GM19372 (cell line): ENCODE measurements around the gene BCAT1.

Experiments used
- ATAC-seq: cut with Tn5 transposase; IDR thresholded peaks from one replicate; pipeline ENCODE4 v1.9.1; 2021; ENCODE audit warnings: mild to moderate bottlenecking, low read depth, moderate library complexity; ENCODE audit not compliant: unreplicated experiment

The BCAT1 gene, protein sequence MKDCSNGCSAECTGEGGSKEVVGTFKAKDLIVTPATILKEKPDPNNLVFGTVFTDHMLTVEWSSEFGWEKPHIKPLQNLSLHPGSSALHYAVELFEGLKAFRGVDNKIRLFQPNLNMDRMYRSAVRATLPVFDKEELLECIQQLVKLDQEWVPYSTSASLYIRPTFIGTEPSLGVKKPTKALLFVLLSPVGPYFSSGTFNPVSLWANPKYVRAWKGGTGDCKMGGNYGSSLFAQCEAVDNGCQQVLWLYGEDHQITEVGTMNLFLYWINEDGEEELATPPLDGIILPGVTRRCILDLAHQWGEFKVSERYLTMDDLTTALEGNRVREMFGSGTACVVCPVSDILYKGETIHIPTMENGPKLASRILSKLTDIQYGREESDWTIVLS

DNA sequence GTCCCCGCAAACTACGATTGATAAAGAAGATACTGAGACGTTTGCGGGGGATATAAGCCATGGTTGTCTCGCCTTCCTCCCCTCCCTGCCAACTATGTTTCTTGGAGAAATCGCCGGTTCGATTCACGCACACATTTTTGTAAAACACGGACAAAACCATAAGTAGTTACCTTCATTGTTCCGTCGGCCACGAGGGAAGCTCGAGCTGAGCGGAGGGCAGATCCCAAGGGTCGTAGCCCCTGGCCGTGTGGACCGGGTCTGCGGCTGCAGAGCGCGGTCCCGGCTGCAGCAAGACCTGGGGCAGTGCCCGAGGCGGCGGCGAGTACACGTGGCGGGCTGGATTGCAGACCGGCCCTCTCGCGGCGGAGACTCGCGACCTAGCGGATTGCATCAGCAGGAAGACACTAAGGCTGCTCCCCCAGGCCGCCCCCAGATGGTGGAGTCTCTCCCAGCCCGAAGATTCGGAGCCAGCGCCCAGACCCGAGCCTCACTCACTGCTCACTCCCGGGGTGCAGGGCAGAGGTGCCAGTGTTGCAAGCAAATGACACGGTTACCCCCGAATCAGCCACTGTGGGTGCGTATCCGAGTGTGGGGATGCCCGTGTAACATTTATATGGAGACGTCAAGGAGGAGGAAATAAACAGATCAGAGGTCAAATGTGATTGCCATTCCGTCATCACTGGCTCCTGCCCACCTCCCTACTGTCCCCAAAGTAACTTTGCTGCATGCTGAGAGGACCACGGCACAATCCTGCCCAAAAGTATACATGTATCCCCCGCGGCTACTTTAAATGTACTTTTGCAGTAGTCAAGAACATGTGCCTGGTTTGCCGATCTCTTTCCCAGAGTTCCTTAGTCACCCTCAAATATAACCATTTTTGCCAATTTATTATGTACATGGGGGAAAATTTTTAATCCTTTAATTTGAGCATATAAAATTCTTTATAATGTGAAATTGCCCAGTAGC lies at the start of gene BCAT1:
Gene BCAT1, minus strand, starts transcription at position 345 of the 966 bp plus-strand sequence. Its CDS starts 169 bp downstream, at position 176.
- peak; percentile 31 for ATAC-seq

GRCh38 chr12:24997970-24998582 lies 49.2 kb upstream of the BCAT1 start:
- ATAC-seq, result peak; percentile 74

GRCh38 chr12:24997496-24997895 lies 48.6 kb upstream of the BCAT1 start:
- ATAC-seq, result peak; percentile 1

DNA sequence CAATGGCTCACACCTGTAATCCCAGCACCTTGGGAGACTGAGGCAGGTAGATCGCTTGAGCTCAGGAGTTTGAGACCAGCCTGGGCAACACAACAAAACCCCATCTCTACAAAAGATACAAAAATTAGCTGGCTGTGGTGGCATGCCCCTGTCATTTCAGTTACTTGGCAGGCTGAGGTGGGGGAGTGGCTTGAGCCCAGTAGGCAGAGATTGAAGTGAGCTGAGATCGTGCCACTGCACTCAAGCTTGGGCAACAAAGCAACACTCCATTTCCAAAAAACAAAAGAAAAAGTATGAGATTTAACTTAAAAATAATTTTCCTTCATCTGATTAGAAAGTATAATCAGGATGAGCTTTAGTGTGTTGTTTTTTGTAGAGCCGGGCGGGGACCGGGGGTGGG lies 47.9 kb upstream of the BCAT1 start:
- no peak for ATAC-seq

DNA sequence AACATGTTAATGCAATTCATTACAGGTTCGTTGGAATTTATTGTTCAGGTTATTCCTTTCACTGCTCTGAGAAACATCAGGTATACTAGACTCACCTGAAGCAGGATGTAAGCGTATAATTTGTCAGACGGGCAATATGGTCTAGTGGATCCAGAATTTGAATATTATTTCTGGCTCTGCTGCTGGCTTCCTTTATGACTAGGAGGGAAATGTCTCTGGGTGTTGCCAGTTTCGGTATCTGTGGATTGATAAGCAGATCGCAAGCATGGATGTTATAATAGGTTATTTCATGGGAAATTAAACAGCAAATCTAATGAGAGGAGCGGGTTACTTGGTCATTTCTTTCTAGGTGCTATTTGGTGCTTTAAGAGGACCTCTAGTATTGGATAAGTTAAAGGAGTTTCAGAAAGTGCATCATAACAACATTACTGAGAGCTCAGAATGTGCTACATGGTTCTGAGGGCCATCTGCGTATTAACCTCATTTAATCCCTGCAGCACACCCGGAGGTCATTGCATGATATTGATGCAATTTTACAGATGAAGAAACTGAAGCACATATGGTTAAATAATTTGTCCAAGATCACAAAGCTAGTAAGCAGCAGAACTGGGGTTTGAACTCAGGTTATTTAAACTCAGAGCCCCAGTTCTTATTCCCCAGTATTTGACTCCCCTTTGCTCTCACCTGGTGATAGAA lies 47.3 kb upstream of the BCAT1 start:
- no peak for ATAC-seq

DNA sequence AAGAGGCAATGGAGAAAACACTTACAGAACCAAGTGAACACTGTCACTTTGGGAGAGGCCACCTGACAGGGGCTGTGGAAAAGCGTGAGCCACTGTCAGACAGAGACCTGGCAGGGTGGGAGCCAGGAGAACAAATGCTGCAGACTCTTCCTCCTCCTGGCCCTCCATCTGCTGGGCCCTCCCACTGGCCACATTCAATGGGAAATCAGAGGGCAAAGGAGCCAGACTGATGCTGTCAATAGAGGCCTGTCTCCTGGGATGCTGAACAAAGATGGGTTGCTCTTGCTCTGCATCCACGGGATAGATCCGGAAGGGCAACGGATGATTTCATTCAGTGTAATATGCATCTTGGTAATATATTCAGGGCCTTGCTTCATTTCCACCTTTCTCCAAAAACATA lies 44.9 kb upstream of the BCAT1 start:
- no peak for ATAC-seq

- peak; percentile 62 for ATAC-seq
Measured at GRCh38 chr12:24991209-24992049, 42.5 kb upstream of the BCAT1 start.

DNA sequence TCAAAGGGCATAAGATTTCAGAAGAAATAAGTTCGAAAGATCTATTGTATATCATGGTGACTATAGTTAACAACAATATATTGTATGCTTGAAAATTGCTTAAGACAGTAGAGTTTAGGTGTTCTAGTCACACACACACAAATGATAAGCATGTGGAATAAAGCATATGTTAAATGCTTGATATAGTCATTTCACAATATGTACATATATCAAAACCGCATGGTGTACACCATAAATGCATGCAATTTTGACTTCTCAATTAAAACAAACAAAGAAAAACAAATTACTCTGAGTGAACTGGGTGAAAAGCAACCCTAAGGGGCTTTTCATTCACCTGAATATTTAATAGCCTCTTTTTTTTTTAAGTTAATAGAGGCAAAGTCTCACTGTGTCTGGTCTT lies 40.3 kb upstream of the BCAT1 start:
- no peak for ATAC-seq

- no peak for ATAC-seq
Measured at GRCh38 chr12:24982250-24982649, 33.3 kb upstream of the BCAT1 start.

DNA sequence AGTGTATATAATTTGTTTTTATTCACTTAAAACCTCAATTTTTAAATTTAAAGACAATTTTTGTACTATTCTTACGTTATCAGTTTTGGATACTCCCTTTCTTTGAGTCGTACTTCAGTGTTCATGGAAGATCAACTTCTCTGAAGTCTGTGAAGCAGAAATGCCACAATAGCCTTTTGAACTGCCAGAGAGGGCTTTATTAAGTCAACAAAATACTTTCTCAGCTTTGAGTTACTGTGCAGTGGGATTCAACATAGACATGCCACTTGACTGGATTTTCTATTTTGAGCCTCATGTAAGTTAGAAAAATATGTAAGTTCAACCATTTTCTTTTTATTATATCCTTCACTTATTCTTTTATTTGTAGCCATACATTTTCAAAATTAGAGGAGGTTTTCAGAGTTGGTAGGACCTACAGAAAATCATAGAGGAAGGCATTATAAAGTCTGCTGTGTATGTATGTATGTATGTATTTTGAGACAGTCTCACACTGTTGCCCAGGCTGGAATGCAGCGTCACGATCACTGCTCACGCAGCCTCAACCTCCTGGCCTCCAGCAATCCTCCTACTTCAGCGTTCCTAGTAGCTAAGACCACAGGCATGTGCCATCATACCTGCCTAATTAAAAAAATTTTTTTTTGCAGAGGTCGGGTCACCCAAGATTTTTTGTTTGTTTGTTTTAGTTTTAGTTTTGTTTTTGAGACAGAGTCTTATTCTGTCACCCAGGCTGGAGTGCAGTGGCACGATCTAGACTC lies 31.3 kb upstream of the BCAT1 start:
- no peak for ATAC-seq

DNA sequence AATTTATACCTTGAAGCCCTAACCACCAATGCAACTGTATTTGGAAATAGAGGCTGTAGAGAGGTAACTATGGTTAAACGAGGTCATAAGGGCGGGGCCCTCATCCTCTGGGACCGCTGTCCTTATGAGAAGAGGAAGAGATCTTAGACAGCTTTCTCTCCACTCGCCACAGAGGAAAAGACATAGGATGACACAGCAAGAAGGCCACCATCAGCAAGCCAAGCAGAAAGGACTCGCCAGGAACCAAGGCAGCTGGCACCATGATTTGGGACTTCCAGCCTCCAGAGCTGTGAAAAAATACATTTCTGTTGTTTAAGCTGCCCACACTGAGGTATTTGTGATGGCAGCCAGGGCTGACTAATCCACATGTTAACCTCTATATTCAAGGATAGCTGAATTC lies 30.4 kb upstream of the BCAT1 start:
- ATAC-seq, result no peak

GRCh38 chr12:24977711-24978110 lies 28.8 kb upstream of the BCAT1 start:
- ATAC-seq, result no peak

- ATAC-seq, result no peak
Measured at GRCh38 chr12:24977060-24977459, 28.2 kb upstream of the BCAT1 start.

DNA sequence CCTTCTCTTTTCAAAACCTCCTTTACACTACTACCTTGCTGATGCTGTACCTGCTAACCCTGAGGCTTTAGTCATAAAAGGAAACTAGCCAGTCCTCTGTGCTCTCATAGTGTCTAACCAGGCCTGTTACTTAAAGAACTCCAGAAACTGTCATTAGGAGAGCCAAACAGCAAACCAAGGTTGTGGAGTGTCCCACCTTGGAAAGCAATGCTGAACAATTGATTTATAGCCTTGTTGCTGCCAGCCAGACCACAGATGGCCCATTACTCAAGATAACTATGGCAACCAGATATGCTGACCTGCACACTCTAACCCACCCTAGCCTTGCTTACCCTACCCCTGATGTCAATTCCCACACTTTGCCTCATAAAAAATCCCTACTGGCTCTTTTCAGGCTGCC lies 26.5 kb upstream of the BCAT1 start:
- ATAC-seq, result no peak

DNA sequence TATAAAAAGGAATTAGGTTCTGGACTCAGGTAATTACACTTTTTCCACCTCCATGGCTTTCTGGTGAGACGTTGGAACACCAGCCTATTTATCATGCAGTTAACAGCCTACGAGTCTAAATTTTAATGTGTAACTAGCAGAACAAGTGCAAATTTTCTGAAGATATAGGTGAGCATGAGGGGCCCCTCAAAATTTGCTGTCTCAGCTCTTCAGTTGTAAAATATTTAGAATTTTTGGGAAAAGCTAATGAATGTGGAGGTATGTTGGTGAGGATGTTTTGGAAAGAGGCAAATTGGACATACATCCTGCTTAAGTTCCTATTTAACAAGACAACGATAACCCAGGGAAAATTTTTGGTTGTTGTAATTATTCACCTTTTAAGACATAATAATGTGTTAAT lies 25.3 kb upstream of the BCAT1 start:
- no peak for ATAC-seq

DNA sequence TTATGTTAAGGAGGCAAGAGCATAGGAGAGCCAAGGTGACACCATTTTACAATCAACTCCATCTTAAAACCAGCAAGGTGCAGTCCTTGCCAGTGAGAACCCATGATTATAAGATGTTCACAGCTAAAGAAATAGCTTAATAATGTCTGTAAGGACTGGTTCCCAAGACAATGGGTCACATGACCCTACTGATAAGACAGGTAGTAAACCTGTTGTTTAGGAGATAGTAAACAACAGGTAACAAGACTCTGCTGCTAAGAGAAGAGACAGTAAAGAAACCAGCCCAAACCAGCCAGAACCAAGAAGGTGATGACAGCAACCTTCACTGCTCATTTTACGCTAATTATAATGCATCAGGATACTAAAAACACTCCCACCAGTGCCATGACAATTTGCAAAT lies 23.2 kb upstream of the BCAT1 start:
- ATAC-seq, result no peak

DNA sequence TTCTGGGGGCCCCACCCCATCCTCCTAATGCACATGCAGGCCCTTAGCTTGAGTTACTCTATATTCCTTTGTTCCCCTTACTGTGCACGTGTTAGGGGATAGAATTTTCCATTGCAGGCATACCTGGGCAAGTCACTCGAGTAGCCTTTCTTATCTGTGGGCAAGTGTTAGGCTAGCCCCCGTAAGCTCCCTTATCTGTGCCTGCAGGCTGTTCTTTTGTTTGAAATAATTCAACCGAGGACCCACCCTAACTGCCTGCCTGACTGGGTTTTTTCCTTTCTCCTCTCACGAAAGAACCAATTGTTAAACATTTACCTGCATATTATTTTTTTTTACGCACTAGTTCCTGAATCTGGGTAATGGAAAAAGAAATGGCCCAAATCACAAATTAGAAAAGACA lies 21.3 kb upstream of the BCAT1 start:
- no peak for ATAC-seq

DNA sequence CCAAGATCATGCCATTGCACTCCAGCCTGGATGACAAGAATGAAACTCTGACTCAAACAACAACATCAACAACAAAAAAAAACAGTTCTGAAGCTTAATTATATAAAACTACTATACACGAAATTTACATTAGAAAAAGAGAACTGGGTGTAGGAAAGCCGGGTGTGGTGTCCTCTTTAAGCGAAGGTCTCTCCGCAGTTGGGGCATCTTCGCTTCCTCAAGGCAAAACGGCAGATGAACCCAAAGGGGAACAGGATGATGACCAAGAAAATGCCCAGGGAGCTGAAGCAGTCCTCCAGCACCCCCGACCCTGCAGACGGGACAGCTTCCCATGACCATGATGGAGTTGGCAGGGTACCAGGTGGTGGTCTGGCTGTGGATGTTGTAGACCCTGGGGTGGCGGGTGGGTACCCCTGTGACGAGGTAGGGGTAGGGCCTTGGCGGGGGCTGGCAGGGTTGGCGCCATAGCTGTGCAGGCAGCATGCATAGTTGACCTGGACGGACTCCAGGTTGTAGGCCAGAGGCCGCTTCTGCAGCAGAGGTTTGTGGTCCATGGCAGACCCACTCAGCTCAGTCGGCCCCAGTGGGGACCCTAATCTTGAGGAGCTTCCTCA lies 18.2 kb upstream of the BCAT1 start:
- ATAC-seq, result no peak
